SH-SY5Y (cell line): ENCODE measurements around the gene PPM1K.

Experiments
- GATA2 ChIP-seq: IDR thresholded peaks from 2 replicates; pipeline ENCODE4 v1.6.1; 2011; ENCODE audit warnings: mild to moderate bottlenecking, low read depth, low read length
- GATA3 ChIP-seq: IDR thresholded peaks from 2 replicates; pipeline ENCODE4 v1.6.1; 2011; ENCODE audit warnings: low read depth, mild to moderate bottlenecking, low read length, moderate library complexity

DNA sequence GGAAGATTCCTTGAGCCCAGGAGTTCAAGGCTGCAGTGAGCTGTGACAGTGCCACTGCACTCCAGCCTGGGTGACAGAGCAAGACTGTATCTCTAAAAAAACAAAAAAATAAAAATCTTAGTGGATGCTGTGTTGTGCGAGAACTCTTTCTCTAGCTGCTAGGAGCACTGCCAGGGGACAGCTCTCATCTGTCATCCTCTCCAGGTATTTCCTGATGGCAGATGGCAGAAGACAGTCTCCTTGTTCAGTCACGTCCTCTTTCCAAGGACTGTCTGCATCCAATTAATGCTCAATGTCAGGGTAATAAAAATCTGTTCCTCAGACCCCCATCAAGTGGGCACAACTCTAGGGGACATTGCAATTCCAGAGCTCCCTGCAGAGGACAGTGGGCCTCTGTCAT lies 29.2 kb downstream of the PPM1K start:
- TF ChIP-seq GATA2 (no peak), GATA3 (no peak)
